KOPT-K1 (cell line): ENCODE measurements around the gene C10orf143.

Experiments used
- H3K27ac ChIP-seq: fragments of 200-600 bp; sonication (generic); 2 replicates; pipeline ENCODE4 v1.5.1; 2016; ENCODE audit warnings: antibody characterized with exemption, mild to moderate bottlenecking, low read depth, low read length; ENCODE audit not compliant: poor library complexity, severe bottlenecking
- H3K36me3 ChIP-seq: fragments of 200-600 bp; sonication (generic); 2 replicates; pipeline ENCODE4 v1.5.1; 2017; ENCODE audit warnings: antibody characterized with exemption, mild to moderate bottlenecking, low read length, moderate library complexity; ENCODE audit not compliant: insufficient read depth
- H3K9me3 ChIP-seq: fragments of 200-600 bp; sonication (generic); 2 replicates; pipeline ENCODE4 v1.5.1; 2017; ENCODE audit warnings: antibody characterized with exemption, low read length, mild to moderate bottlenecking; ENCODE audit not compliant: insufficient read depth, poor library complexity, severe bottlenecking

C10orf143 gene

GRCh38 chr10:130110246-130111112, at the start of gene C10orf143:
C10orf143 (minus strand) TSS chr10:130110830; CDS start chr10:130110772, 58 bp downstream.
- no peaks in the 10 kb centered on the region for H3K9me3 ChIP-seq
- H3K27ac ChIP-seq, result peak within 1 kb of the TSS; percentile 84
- H3K36me3 ChIP-seq, result peaks cover 6% of the 10 kb centered on the region; the same call in 1 of the 2 replicates

GRCh38 chr10:130159192-130159794, 48.7 kb upstream of the C10orf143 start:
- H3K36me3 ChIP-seq, result peaks cover 58% of the 10 kb centered on the region
- no peak overlapping the region for H3K27ac ChIP-seq
- no peaks in the 10 kb centered on the region for H3K9me3 ChIP-seq

- H3K36me3 ChIP-seq, result peaks cover 74% of the 10 kb centered on the region
- H3K9me3 ChIP-seq, result no peaks in the 10 kb centered on the region
- H3K27ac ChIP-seq, result no peak overlapping the region
Measured at GRCh38 chr10:130146042-130146441, 35.4 kb upstream of the C10orf143 start.

- peaks cover 51% of the 10 kb centered on the region for H3K36me3 ChIP-seq
- no peaks in the 10 kb centered on the region for H3K9me3 ChIP-seq
- H3K27ac ChIP-seq, result no peak overlapping the region
Measured at GRCh38 chr10:130141878-130142277, 31.2 kb upstream of the C10orf143 start.

- H3K27ac ChIP-seq, result no peak overlapping the region
- H3K9me3 ChIP-seq, result no peaks in the 10 kb centered on the region
- peaks cover 47% of the 10 kb centered on the region for H3K36me3 ChIP-seq
Measured at GRCh38 chr10:130141460-130141859, 30.8 kb upstream of the C10orf143 start.

GRCh38 chr10:130141038-130141437, 30.4 kb upstream of the C10orf143 start:
- H3K36me3 ChIP-seq, result peaks cover 43% of the 10 kb centered on the region
- no peak overlapping the region for H3K27ac ChIP-seq
- H3K9me3 ChIP-seq, result no peaks in the 10 kb centered on the region

GRCh38 chr10:130140425-130140824, 29.8 kb upstream of the C10orf143 start:
- Histone ChIP-seq H3K36me3 (peaks cover 38% of the 10 kb centered on the region), H3K9me3 (no peaks in the 10 kb centered on the region), H3K27ac (no peak overlapping the region)

- Histone ChIP-seq H3K9me3 (no peaks in the 10 kb centered on the region), H3K36me3 (peaks cover 36% of the 10 kb centered on the region), H3K27ac (no peak overlapping the region)
Measured at GRCh38 chr10:130138479-130138866, 27.8 kb upstream of the C10orf143 start.

- no peaks in the 10 kb centered on the region for H3K9me3 ChIP-seq
- peak overlapping the region; percentile 75 for H3K27ac ChIP-seq
- H3K36me3 ChIP-seq, result peaks cover 30% of the 10 kb centered on the region
Measured at GRCh38 chr10:130137659-130138478, 27.2 kb upstream of the C10orf143 start.

GRCh38 chr10:130137090-130137448, 26.4 kb upstream of the C10orf143 start:
- Histone ChIP-seq H3K9me3 (no peaks in the 10 kb centered on the region), H3K27ac (peak overlapping the region; percentile 75), H3K36me3 (peaks cover 22% of the 10 kb centered on the region)

- Histone ChIP-seq H3K36me3 (peaks cover 16% of the 10 kb centered on the region), H3K9me3 (no peaks in the 10 kb centered on the region), H3K27ac (peak within 1 kb of the TSS; percentile 75)
Measured at GRCh38 chr10:130136226-130137089, 25.8 kb upstream of the C10orf143 start, which contains the start of gene GLRX3. GLRX3 (plus strand) TSS chr10:130136391; CDS start chr10:130136421, 30 bp downstream.

GRCh38 chr10:130135676-130136225, 25.1 kb upstream of the C10orf143 start:
- Histone ChIP-seq H3K36me3 (peaks cover 14% of the 10 kb centered on the region), H3K27ac (peak overlapping the region; percentile 75), H3K9me3 (no peaks in the 10 kb centered on the region)

GRCh38 chr10:130128922-130129321, 18.3 kb upstream of the C10orf143 start:
- Histone ChIP-seq H3K36me3 (no peaks in the 10 kb centered on the region), H3K9me3 (no peaks in the 10 kb centered on the region), H3K27ac (no peak overlapping the region)
